ENCODE data around the gene MX1. TPM values are rescaled to one million over a fixed set of nuclear protein-coding genes. Genes with fewer than 3 reads are reported as not detected.
A peak's percentile ranks its signal among the peaks of the same experiment; 100 is the strongest.

Gene MX1
- total RNA-seq, 4 donors from 2014 or later = 27.3 to 82.2 (median 61.9) TPM

- H3K27me3 ChIP-seq = no peaks in the 10 kb centered on the region
- H3K36me3 ChIP-seq = peaks cover 0 to 33% (median 16%) of the 10 kb centered on the region in 4 donors
- 87 to 100% methylated on average over 2 to 7 of the region's 7 CpGs for whole genome bisulfite sequencing, 2 donors (ENCODE audit: low coverage in 1 of 2)
- peak; percentile 1 for DNase-seq
- intact Hi-C loops (cut with DNase I; ENCODE audit: low total_unique reads) = loop anchor here (10.0 kb wide), 1 partner anchor 189 kb away; no protein-coding TSS in a partner anchor
- no peaks in the 10 kb centered on the region for H3K9me3 ChIP-seq
- no peak for TF ChIP-seq EP300 (IDR thresholded peaks at IDR 0.05; ENCODE audit: low read depth)
- TF ChIP-seq POLR2AphosphoS5 (IDR thresholded peaks at IDR 0.05) = no peak
- no peak for TF ChIP-seq CTCF (IDR thresholded peaks at IDR 0.05)
- TF ChIP-seq POLR2A (IDR thresholded peaks at IDR 0.05) = no peak
- H3K4me3 ChIP-seq = no peak overlapping the region
- no peak overlapping the region for H3K27ac ChIP-seq
- H3K4me1 ChIP-seq = no peaks in the 10 kb centered on the region
- in situ Hi-C loops (cut with MboI; ENCODE audit: low pct_ligation_motif_present in 1 of 4, low pct_unique_long_range_greater_than_20kb in 1 of 4, low sequenced_read_pairs in 3 of 4) = no loop called here
Observed at GRCh38 chr21:41445465-41445862, 19.4 kb downstream of the MX1 start.

GRCh38 chr21:41446586-41446985, 20.5 kb downstream of the MX1 start:
- H3K4me3 ChIP-seq = no peak overlapping the region
- in situ Hi-C loops (cut with MboI; ENCODE audit: low pct_ligation_motif_present in 1 of 4, low pct_unique_long_range_greater_than_20kb in 1 of 4, low sequenced_read_pairs in 3 of 4) = no loop called here
- 94% methylated on average over 4 of the region's 4 CpGs; no CpG with 5 or more reads in 1 of the 2 donors for WGBS, 2 donors (ENCODE audit: low coverage in 1 of 2)

GRCh38 chr21:41447356-41447755, 21.3 kb downstream of the MX1 start:
- Histone ChIP-seq H3K9me3 (no peaks in the 10 kb centered on the region), H3K4me3 (no peak overlapping the region), H3K4me1 (peaks cover 0 to 5% (median 2%) of the 10 kb centered on the region in 4 donors), H3K27ac (no peak overlapping the region), H3K36me3 (peaks cover 0 to 27% (median 11%) of the 10 kb centered on the region in 4 donors), H3K27me3 (no peaks in the 10 kb centered on the region)
- TF ChIP-seq POLR2A (IDR thresholded peaks at IDR 0.05) (no peak), POLR2AphosphoS5 (IDR thresholded peaks at IDR 0.05) (no peak), EP300 (IDR thresholded peaks at IDR 0.05; ENCODE audit: low read depth) (no peak), CTCF (IDR thresholded peaks at IDR 0.05) (no peak)
- in situ Hi-C loops (cut with MboI; ENCODE audit: low pct_ligation_motif_present in 1 of 4, low pct_unique_long_range_greater_than_20kb in 1 of 4, low sequenced_read_pairs in 3 of 4) (no loop called here), intact Hi-C loops (cut with DNase I; ENCODE audit: low total_unique reads) (loop anchor here (10.0 kb wide), 1 partner anchor 187 kb away; no protein-coding TSS in a partner anchor)
- no peak for DNase-seq
- WGBS, 2 donors (ENCODE audit: low coverage in 1 of 2) = 97 to 100% methylated on average over 2 to 3 of the region's 3 CpGs

More at GRCh38 chr21:41446586-41446985, 20.5 kb downstream of the MX1 start:
- no peak for DNase-seq
- H3K27me3 ChIP-seq = no peaks in the 10 kb centered on the region
- H3K9me3 ChIP-seq = no peaks in the 10 kb centered on the region
- no peaks in the 10 kb centered on the region for H3K4me1 ChIP-seq
- peaks cover 0 to 34% (median 14%) of the 10 kb centered on the region in 4 donors for H3K36me3 ChIP-seq
- TF ChIP-seq EP300 (IDR thresholded peaks at IDR 0.05; ENCODE audit: low read depth) (no peak), CTCF (IDR thresholded peaks at IDR 0.05) (no peak), POLR2A (IDR thresholded peaks at IDR 0.05) (no peak), POLR2AphosphoS5 (IDR thresholded peaks at IDR 0.05) (no peak)
- intact Hi-C loops (cut with DNase I; ENCODE audit: low total_unique reads) = loop anchor here (10.0 kb wide), 1 partner anchor 188 kb away; no protein-coding TSS in a partner anchor
- no peak overlapping the region for H3K27ac ChIP-seq

GRCh38 chr21:41449613-41450012, 23.6 kb downstream of the MX1 start:
- H3K4me3 ChIP-seq = no peak overlapping the region
- peaks cover 0 to 19% (median 8%) of the 10 kb centered on the region in 4 donors for H3K36me3 ChIP-seq
- intact Hi-C loops (cut with DNase I; ENCODE audit: low total_unique reads) = loop anchor here (10.0 kb wide), 1 partner anchor 185 kb away; no protein-coding TSS in a partner anchor
- TF ChIP-seq EP300 (IDR thresholded peaks at IDR 0.05; ENCODE audit: low read depth) (no peak), CTCF (IDR thresholded peaks at IDR 0.05) (no peak), POLR2A (IDR thresholded peaks at IDR 0.05) (no peak), POLR2AphosphoS5 (IDR thresholded peaks at IDR 0.05) (no peak)
- H3K9me3 ChIP-seq = no peaks in the 10 kb centered on the region
- in situ Hi-C loops (cut with MboI; ENCODE audit: low pct_ligation_motif_present in 1 of 4, low pct_unique_long_range_greater_than_20kb in 1 of 4, low sequenced_read_pairs in 3 of 4) = loop anchor here in 2 of 4 donors (25.0 kb wide), 2 partner anchors 162 to 287 kb away; partner anchors contain the start of gene BACE2 (in 1 of the 2)
- no peaks in the 10 kb centered on the region for H3K27me3 ChIP-seq
- H3K27ac ChIP-seq = no peak overlapping the region
- 77% methylated on average over 5 of the region's 5 CpGs; no CpG with 5 or more reads in 1 of the 2 donors for WGBS, 2 donors (ENCODE audit: low coverage in 1 of 2)
- no peak for DNase-seq
- peaks cover 0 to 10% (median 4%) of the 10 kb centered on the region in 4 donors for H3K4me1 ChIP-seq
